Lower leg skin (tissue), 4 donors: ENCODE measurements around the gene OR2AG1. TPM values are rescaled to one million over a fixed set of nuclear protein-coding genes. Genes with fewer than 3 reads are reported as not detected.

ENCODE experiments used
- DNase-seq, 2 donors: peaks; one replicate each; pipeline ENCODE4 v3.0.0-alpha.2; 2019; ENCODE audit warnings: low spot score in 2 of 2
- H3K4me3 ChIP-seq: fragments of 200-600 bp; sonication (generic); 2 replicates; pipeline ENCODE4 v1.5.1; 2017; ENCODE audit warnings: mild to moderate bottlenecking, low read depth; ENCODE audit not compliant: poor library complexity, severe bottlenecking
- POLR2A ChIP-seq, 2 donors: fragments of 450-650 bp; IDR thresholded peaks; one replicate each; pipeline ENCODE4 v1.6.1; 2016 to 2017; ENCODE audit warnings: antibody characterized with exemption in 2 of 2, mild to moderate bottlenecking in 1 of 2, moderate library complexity in 1 of 2
- WGBS, 2 donors: methylation state at CpG; one replicate each; pipeline ENCODE4 v1.1.5; 2018; 5-methylcytosine and 5-hydroxymethylcytosine counted together
- intact Hi-C: fragments of 100-400 bp; cut with DNase I; formaldehyde crosslinking; loops from one replicate; pipeline ENCODE4 v1.15.0; 2023; ENCODE audit warnings: low total_unique reads
- total RNA-seq, 4 donors: library from RNA; depleted of rRNA; stranded (reverse); fragments of >200 nt; gene quantifications; one replicate each; pipeline ENCODE4 v1.1.0, GENCODE V29; 2016
- TF ChIP-seq, protein P1 (sequence below), 3 donors: fragments of 450-650 bp; IDR thresholded peaks; one replicate each; pipeline ENCODE4 v1.5.1; 2016; ENCODE audit warnings: antibody characterized with exemption in 3 of 3, mild to moderate bottlenecking in 3 of 3, moderate library complexity in 2 of 3

The OR2AG1 gene
- total RNA-seq, 4 donors from 2014 or later, result not detected

DNA sequence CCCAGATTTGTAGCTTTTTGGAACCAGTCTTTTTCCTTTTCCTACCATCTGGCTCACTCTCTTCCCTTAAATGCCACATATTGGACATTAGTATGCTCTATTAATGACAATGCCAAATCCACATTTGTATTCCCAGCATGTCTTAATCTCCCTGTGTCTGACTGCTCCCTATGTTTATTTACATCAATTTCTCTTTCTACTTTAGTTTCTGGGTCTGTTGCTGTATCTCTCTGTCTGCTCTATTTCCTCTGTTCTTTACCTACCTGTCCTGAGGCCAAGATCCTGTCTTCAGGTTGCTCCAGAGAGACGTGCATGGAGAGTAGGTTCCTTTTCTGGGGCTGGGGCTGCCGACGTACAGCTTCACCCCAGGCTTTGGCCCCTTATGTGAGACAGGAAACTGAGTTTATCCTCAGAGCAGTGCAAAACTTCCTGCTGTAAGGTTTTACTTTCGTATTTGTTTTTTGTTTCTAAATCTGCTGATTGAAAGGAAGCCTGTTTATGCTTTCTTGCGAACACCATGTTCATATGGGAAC is 36.7 kb upstream of the OR2AG1 start:
- intact Hi-C loops, result no loop called here
- WGBS, 2 donors, result 39 to 47% methylated on average over 5 of the region's 5 CpGs
- H3K4me3 ChIP-seq, result no peak overlapping the region
- TF ChIP-seq, protein P1, sequence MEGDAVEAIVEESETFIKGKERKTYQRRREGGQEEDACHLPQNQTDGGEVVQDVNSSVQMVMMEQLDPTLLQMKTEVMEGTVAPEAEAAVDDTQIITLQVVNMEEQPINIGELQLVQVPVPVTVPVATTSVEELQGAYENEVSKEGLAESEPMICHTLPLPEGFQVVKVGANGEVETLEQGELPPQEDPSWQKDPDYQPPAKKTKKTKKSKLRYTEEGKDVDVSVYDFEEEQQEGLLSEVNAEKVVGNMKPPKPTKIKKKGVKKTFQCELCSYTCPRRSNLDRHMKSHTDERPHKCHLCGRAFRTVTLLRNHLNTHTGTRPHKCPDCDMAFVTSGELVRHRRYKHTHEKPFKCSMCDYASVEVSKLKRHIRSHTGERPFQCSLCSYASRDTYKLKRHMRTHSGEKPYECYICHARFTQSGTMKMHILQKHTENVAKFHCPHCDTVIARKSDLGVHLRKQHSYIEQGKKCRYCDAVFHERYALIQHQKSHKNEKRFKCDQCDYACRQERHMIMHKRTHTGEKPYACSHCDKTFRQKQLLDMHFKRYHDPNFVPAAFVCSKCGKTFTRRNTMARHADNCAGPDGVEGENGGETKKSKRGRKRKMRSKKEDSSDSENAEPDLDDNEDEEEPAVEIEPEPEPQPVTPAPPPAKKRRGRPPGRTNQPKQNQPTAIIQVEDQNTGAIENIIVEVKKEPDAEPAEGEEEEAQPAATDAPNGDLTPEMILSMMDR (IDR thresholded peaks at IDR 0.05), result no peak
- no peak for TF ChIP-seq POLR2A (IDR thresholded peaks at IDR 0.05)
- no peak for DNase-seq

DNA sequence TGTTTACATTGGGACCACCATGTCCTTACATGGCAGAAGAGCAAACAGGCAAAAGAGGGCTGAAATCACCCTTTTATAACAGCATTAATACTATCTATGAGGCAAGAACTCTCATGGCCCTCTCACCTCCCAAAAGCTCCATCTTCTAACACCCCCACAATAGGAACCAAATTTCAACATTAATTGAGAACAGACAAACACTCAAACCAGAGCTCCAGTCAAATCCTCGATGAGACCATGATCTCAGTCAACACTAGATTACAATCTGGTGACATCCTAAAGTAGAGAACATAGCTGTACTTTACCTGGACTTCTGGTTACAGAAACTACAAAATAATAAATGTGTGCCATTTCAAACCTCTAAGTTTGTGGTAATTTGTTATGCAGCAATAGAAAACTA is 36.2 kb upstream of the OR2AG1 start:
- no peak overlapping the region for H3K4me3 ChIP-seq
- DNase-seq, result no peak
- 60 to 67% methylated on average over 1 of the region's 1 CpG for WGBS, 2 donors
- intact Hi-C loops, result no loop called here
- TF ChIP-seq, protein P1 (IDR thresholded peaks at IDR 0.05), result no peak

DNA sequence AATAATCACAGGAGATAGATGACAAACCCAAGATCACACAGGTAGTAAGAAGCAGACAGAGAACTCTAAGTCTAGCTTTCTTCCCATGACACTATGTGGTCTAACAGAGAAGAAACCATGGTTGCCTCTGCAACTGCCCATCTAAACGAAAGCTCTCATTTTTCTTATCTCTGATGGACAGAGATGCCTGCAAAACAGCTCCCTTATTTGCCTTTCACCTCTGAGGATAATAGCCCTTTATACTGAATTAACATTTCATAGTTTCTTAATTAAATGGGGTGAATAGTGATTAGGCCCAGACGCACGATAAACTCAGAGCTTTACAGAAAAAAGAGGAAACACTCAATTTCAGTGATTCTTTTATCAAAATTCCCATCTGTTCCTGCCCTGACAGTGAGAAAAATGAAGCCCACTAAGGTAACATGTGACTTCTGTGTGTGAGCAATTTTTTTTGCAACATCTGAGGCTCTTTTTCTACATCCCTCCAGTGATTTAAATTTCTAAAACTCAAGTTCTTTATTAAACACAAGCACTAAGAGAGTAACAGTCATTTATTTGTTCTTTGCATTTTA is 35.6 kb upstream of the OR2AG1 start:
- DNase-seq, result no peak
- H3K4me3 ChIP-seq, result no peak overlapping the region
- 81 to 85% methylated on average over 3 of the region's 3 CpGs for WGBS, 2 donors
- TF ChIP-seq POLR2A (IDR thresholded peaks at IDR 0.05), result no peak
- TF ChIP-seq, protein P1 (IDR thresholded peaks at IDR 0.05), result no peak
- intact Hi-C loops, result no loop called here

DNA sequence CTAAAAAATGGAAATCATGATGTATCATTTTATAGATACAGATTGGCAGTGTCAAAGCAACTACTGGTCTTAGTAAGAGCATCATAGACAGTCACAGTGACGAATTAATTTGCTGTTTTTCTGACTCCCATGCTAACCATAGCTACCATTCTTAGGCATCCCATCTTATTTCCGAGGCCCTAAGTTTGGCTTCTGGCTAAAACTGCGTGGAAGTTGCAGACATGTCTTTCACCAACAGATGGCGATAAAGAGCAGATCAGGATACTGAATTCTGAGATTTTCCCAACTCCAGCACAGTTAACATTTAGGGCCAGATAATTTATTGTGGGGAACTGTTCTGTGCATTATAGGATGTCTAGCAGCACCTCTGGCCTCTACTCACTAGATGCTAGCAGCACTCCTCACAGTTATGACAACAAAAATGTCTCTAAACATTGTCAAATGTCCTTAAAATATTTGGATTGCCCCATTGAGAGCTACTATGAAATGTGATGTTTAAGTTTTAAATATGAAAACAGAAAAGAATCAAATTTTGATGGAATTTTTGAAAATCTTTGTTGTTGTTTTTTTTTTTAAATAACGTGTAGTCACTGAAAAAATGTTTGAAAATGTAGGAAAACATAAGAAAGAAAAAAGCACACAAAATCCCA is 27.4 kb upstream of the OR2AG1 start:
- intact Hi-C loops, result no loop called here

DNA sequence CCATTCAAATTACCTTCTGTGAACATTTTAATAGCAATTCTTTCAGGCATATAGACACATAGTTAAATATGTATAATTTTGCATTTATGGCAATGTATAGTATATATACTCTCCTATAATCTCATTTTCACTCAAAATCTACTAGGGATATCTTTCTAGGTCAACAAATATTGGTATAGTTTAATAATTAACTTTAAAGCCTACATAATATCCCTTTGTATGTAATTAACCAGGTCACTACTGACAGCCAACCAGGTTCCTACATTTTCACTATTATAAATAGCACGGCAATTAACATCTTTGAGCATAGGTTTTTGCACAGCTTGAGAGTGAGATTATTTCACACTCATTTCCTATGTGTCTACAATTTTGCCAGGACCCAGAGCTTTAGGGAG is 26.9 kb upstream of the OR2AG1 start:
- no peak for DNase-seq
- TF ChIP-seq, protein P1 (IDR thresholded peaks at IDR 0.05), result no peak
- no peak for TF ChIP-seq POLR2A (IDR thresholded peaks at IDR 0.05)
- intact Hi-C loops, result no loop called here
- H3K4me3 ChIP-seq, result no peak overlapping the region
- WGBS, 2 donors, result 91 to 93% methylated on average over 1 of the region's 1 CpG

More for the DNA sequence above, 27.4 kb upstream of the OR2AG1 start:
- H3K4me3 ChIP-seq, result no peak overlapping the region
- no peak for DNase-seq
- TF ChIP-seq, protein P1 (IDR thresholded peaks at IDR 0.05), result no peak
- no peak for TF ChIP-seq POLR2A (IDR thresholded peaks at IDR 0.05)
- WGBS, 2 donors, result 9 to 11% methylated on average over 5 of the region's 5 CpGs
